ENCODE results near the gene ADCK1. TPM values are rescaled to one million over a fixed set of nuclear protein-coding genes. Genes with fewer than 3 reads are reported as not detected.

ADCK1 gene
- total RNA-seq, 1 experiment from 2014 or later = 19.0 TPM

- no peaks in the 10 kb centered on the region for H4K20me1 ChIP-seq (ENCODE audit: insufficient read depth)
- ChIA-PET POLR2A (ENCODE audit: unreplicated experiment) (no interaction called here), CTCF (no interaction called here)
- no peaks in the 10 kb centered on the region for H3K9me2 ChIP-seq (ENCODE audit: insufficient read depth)
- H3K36me3 ChIP-seq (ENCODE audit: low read depth) = no peaks in the 10 kb centered on the region
- H3K27ac ChIP-seq = no peak overlapping the region
- no peaks in the 10 kb centered on the region for H3K4me1 ChIP-seq (replicated peaks; ENCODE audit: insufficient read depth)
- H2AFZ ChIP-seq = no peak overlapping the region
- H3K9me3 ChIP-seq (ENCODE audit: insufficient read depth, low read depth) = no peaks in the 10 kb centered on the region
- no peaks in the 10 kb centered on the region for H3K79me2 ChIP-seq (ENCODE audit: low read depth)
- H3F3A ChIP-seq (ENCODE audit: insufficient read depth, low read depth) = no peaks in the 10 kb centered on the region
- TF ChIP-seq EZH2 (IDR thresholded peaks at IDR 0.05; ENCODE audit: low read depth) = no peak
- no peak for TF ChIP-seq CTCF (conservative IDR thresholded peaks at IDR 0.05)
- H3K4me3 ChIP-seq = no peak overlapping the region
- H3K27me3 ChIP-seq (ENCODE audit: insufficient read depth, low read depth) = no peaks in the 10 kb centered on the region
- no peak for DNase-seq
- no peak overlapping the region for H3K4me2 ChIP-seq
- intact Hi-C loops (cut with micrococcal nuclease; ENCODE audit: unreplicated experiment) = no loop called here
- no TSS peak for BruUV-seq (replicated peaks)
Measured at GRCh38 chr14:77926942-77927341, 127.0 kb downstream of the ADCK1 start.

GRCh38 chr14:77931441-77931840 is 131.5 kb downstream of the ADCK1 start:
- Histone ChIP-seq H4K20me1 (ENCODE audit: insufficient read depth) (no peaks in the 10 kb centered on the region), H3K9me3 (ENCODE audit: insufficient read depth, low read depth) (peaks cover 10% of the 10 kb centered on the region; the same call in 1 of the 2 replicates), H3K36me3 (ENCODE audit: low read depth) (no peaks in the 10 kb centered on the region), H3K4me3 (no peak overlapping the region), H3K27me3 (ENCODE audit: insufficient read depth, low read depth) (no peaks in the 10 kb centered on the region), H3K27ac (no peak overlapping the region), H3K9me2 (ENCODE audit: insufficient read depth) (no peaks in the 10 kb centered on the region), H3K79me2 (ENCODE audit: low read depth) (no peaks in the 10 kb centered on the region), H3K4me1 (replicated peaks; ENCODE audit: insufficient read depth) (no peaks in the 10 kb centered on the region), H2AFZ (no peak overlapping the region), H3K4me2 (no peak overlapping the region), H3F3A (ENCODE audit: insufficient read depth, low read depth) (no peaks in the 10 kb centered on the region)
- ChIA-PET POLR2A (ENCODE audit: unreplicated experiment) (no interaction called here), CTCF (no interaction called here)
- no TSS peak for BruUV-seq (replicated peaks)
- intact Hi-C loops (cut with micrococcal nuclease; ENCODE audit: unreplicated experiment) = no loop called here
- no peak for DNase-seq
- TF ChIP-seq CTCF (conservative IDR thresholded peaks at IDR 0.05) = no peak
- TF ChIP-seq EZH2 (IDR thresholded peaks at IDR 0.05; ENCODE audit: low read depth) = no peak

- CTCF ChIA-PET = no interaction called here
- intact Hi-C loops (cut with micrococcal nuclease; ENCODE audit: unreplicated experiment) = no loop called here
- no TSS peak for BruUV-seq (replicated peaks)
Measured at GRCh38 chr14:77936138-77936639, 136.3 kb downstream of the ADCK1 start.

More at GRCh38 chr14:77936138-77936639, 136.3 kb downstream of the ADCK1 start:
- no peaks in the 10 kb centered on the region for H3K4me1 ChIP-seq (replicated peaks; ENCODE audit: insufficient read depth)
- peaks cover 10% of the 10 kb centered on the region for H3K9me3 ChIP-seq (ENCODE audit: insufficient read depth, low read depth)
- no peak overlapping the region for H3K4me3 ChIP-seq
- DNase-seq = no peak
- TF ChIP-seq CTCF (conservative IDR thresholded peaks at IDR 0.05) (no peak), EZH2 (IDR thresholded peaks at IDR 0.05; ENCODE audit: low read depth) (no peak)
- H3K4me2 ChIP-seq = no peak overlapping the region
- H3K79me2 ChIP-seq (ENCODE audit: low read depth) = no peaks in the 10 kb centered on the region
- H3K9me2 ChIP-seq (ENCODE audit: insufficient read depth) = no peaks in the 10 kb centered on the region
- no peaks in the 10 kb centered on the region for H3K36me3 ChIP-seq (ENCODE audit: low read depth)
- H4K20me1 ChIP-seq (ENCODE audit: insufficient read depth) = no peaks in the 10 kb centered on the region
- H3F3A ChIP-seq (ENCODE audit: insufficient read depth, low read depth) = no peaks in the 10 kb centered on the region
- H3K27me3 ChIP-seq (ENCODE audit: insufficient read depth, low read depth) = peaks cover 1% of the 10 kb centered on the region; the same call in 1 of the 2 replicates
- POLR2A ChIA-PET (ENCODE audit: unreplicated experiment) = no interaction called here
- no peak overlapping the region for H2AFZ ChIP-seq
- no peak overlapping the region for H3K27ac ChIP-seq

Data from PC-9 (cell line).